Suprapubic skin (tissue), 4 donors: ENCODE results near the gene NUMA1.

Experiments used
- CTCF ChIP-seq, 2 donors: fragments of 200-600 bp in 1 of 2; fragments of 450-650 bp in 1 of 2; sonication (generic) in 1 of 2; IDR thresholded peaks; one replicate each; pipeline ENCODE4 v1.5.1; 2016 to 2019; ENCODE audit warnings: antibody characterized with exemption in 2 of 2, mild to moderate bottlenecking in 1 of 2, moderate library complexity in 1 of 2
- EP300 ChIP-seq: sonication (generic); formaldehyde crosslinking; IDR thresholded peaks from one replicate; pipeline ENCODE4 v1.6.1; 2017; ENCODE audit warnings: antibody characterized with exemption
- POLR2A ChIP-seq, 2 donors: fragments of 450-650 bp; IDR thresholded peaks; one replicate each; pipeline ENCODE4 v1.6.1; 2017; ENCODE audit warnings: antibody characterized with exemption in 2 of 2, mild to moderate bottlenecking in 2 of 2, moderate library complexity in 2 of 2
- POLR2AphosphoS5 ChIP-seq, 3 donors: sonication (generic); formaldehyde crosslinking; IDR thresholded peaks; one replicate each; pipeline ENCODE4 v1.6.1; 2017; ENCODE audit warnings: antibody characterized with exemption in 3 of 3

GRCh38 chr11:72015511-72016061, 64.8 kb downstream of the NUMA1 start:
- no peak for TF ChIP-seq CTCF (IDR thresholded peaks at IDR 0.05)
- TF ChIP-seq POLR2A (IDR thresholded peaks at IDR 0.05), result no peak
- no peak for TF ChIP-seq POLR2AphosphoS5 (IDR thresholded peaks at IDR 0.05)
- no peak for TF ChIP-seq EP300
